ENCODE measurements around the gene MTNR1A. TPM values are rescaled to one million over a fixed set of nuclear protein-coding genes. Genes with fewer than 3 reads are reported as not detected.

The MTNR1A gene
- total RNA-seq, 1 experiment from 2014 or later, result 0.84 TPM

DNA sequence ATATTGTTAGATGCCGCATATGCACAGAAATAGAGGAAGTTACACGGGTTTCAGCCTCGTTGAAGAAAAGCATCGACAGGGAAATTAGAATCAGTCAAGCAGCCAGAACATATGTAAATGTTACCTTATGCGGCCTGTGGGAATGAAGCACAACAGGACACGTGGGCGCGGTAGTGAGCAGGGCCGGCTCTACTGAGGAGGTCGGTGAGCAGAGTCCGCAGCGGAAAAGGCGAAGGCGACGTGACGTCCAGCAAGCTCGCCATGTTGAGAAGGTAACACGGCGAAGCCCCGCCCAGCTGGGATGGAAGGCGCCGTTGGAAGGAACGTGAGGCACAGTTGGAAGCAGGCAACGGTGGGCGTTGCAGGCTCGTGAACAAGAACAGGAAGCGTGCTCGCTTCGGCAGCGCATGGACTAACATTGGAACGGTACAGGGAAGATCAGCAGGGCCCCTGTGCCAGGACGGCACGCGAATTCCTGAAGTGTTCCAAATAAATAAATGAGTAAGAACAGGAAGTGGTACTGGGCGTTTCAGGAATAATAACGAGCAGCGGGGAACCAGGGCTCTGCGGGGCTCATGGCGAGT is 54.6 kb downstream of the MTNR1A start (continued):
- TF ChIP-seq, protein P1, sequence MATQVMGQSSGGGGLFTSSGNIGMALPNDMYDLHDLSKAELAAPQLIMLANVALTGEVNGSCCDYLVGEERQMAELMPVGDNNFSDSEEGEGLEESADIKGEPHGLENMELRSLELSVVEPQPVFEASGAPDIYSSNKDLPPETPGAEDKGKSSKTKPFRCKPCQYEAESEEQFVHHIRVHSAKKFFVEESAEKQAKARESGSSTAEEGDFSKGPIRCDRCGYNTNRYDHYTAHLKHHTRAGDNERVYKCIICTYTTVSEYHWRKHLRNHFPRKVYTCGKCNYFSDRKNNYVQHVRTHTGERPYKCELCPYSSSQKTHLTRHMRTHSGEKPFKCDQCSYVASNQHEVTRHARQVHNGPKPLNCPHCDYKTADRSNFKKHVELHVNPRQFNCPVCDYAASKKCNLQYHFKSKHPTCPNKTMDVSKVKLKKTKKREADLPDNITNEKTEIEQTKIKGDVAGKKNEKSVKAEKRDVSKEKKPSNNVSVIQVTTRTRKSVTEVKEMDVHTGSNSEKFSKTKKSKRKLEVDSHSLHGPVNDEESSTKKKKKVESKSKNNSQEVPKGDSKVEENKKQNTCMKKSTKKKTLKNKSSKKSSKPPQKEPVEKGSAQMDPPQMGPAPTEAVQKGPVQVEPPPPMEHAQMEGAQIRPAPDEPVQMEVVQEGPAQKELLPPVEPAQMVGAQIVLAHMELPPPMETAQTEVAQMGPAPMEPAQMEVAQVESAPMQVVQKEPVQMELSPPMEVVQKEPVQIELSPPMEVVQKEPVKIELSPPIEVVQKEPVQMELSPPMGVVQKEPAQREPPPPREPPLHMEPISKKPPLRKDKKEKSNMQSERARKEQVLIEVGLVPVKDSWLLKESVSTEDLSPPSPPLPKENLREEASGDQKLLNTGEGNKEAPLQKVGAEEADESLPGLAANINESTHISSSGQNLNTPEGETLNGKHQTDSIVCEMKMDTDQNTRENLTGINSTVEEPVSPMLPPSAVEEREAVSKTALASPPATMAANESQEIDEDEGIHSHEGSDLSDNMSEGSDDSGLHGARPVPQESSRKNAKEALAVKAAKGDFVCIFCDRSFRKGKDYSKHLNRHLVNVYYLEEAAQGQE (IDR thresholded peaks at IDR 0.05; ENCODE audit: low read depth), result no peak
- no peak for TF ChIP-seq SIN3A (IDR thresholded peaks at IDR 0.05; ENCODE audit: low read depth)
- TF ChIP-seq, protein P2, sequence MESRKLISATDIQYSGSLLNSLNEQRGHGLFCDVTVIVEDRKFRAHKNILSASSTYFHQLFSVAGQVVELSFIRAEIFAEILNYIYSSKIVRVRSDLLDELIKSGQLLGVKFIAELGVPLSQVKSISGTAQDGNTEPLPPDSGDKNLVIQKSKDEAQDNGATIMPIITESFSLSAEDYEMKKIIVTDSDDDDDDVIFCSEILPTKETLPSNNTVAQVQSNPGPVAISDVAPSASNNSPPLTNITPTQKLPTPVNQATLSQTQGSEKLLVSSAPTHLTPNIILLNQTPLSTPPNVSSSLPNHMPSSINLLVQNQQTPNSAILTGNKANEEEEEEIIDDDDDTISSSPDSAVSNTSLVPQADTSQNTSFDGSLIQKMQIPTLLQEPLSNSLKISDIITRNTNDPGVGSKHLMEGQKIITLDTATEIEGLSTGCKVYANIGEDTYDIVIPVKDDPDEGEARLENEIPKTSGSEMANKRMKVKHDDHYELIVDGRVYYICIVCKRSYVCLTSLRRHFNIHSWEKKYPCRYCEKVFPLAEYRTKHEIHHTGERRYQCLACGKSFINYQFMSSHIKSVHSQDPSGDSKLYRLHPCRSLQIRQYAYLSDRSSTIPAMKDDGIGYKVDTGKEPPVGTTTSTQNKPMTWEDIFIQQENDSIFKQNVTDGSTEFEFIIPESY (IDR thresholded peaks at IDR 0.05; ENCODE audit: extremely low read depth, insufficient replicate concordance, low read length), result no peak

DNA sequence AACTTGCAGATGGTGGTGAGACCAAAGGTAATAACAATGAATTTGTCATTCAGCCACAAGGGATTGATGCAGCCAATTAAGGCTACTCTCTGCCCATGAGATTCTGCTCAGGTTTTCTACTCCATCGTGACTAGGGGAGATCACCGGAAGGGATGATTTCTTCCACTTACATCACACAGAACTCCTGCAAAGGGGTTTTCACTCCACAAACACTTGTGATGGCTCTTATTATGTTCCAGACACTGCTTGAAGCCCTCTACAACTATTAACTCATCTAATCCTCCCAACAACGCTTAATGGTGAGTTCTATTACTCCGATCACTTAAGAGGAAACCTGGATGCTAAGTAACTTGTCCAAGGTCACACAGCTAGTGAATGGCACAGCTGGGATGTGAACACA is 55.9 kb downstream of the MTNR1A start:
- no TSS peak for BruUV-seq (replicated peaks)
- Histone ChIP-seq H3K27me3 (ENCODE audit: insufficient read depth, low read length) (no peaks in the 10 kb centered on the region), H3K9me3 (ENCODE audit: control insufficient read depth in 1 of 2, insufficient read depth in 1 of 2, low read depth in 1 of 2, low read length in 2 of 2) (peaks cover 5% of the 10 kb centered on the region in 2 experiments; a peak in 2 of 4 replicates), H3K36me3 (ENCODE audit: control insufficient read depth in 1 of 2, insufficient read depth in 2 of 2, low read length in 2 of 2) (no peaks in the 10 kb centered on the region), H3K4me1 (ENCODE audit: control insufficient read depth in 1 of 2, insufficient read depth in 2 of 2, low read length in 2 of 2) (no peaks in the 10 kb centered on the region), H2AFZ (ENCODE audit: low read depth, low read length, poor library complexity, severe bottlenecking) (no peak overlapping the region), H3K4me3 (replicated peaks in 1 of 2; ENCODE audit: low read depth in 1 of 2, low read length in 2 of 2) (no peak overlapping the region), H3K9ac (ENCODE audit: low read length) (no peak overlapping the region), H3K27ac (ENCODE audit: low read depth, low read length) (no peak overlapping the region), H3K9me2 (ENCODE audit: insufficient read depth) (no peaks in the 10 kb centered on the region), H3K79me2 (ENCODE audit: insufficient read depth, low read length) (no peaks in the 10 kb centered on the region), H3K4me2 (ENCODE audit: low read length) (no peak overlapping the region), H4K20me1 (ENCODE audit: insufficient read depth) (no peaks in the 10 kb centered on the region)
- POLR2A ChIA-PET, result no interaction called here
- DNase-seq (ENCODE audit: low read depth, low spot score), result no peak
- TF ChIP-seq EGR1 (IDR thresholded peaks at IDR 0.05; ENCODE audit: low read depth) (no peak), CEBPB (IDR thresholded peaks at IDR 0.05; ENCODE audit: low read depth) (no peak), ZFX (IDR thresholded peaks at IDR 0.05) (no peak)
- TF ChIP-seq, protein P1 (IDR thresholded peaks at IDR 0.05; ENCODE audit: low read depth), result no peak
- CTCF ChIA-PET, result no interaction called here
- RAD21 ChIA-PET (ENCODE audit: low non-redundant PET in 1 of 2, low total read pairs in 2 of 2, uncharacterized antibody in 2 of 2, unreplicated experiment in 2 of 2), result no interaction called here
- intact Hi-C loops (cut with micrococcal nuclease), result no loop called here
- ATAC-seq, result no peak

Measured in HCT116 (cell line).